Activated naive CD8-positive, alpha-beta T cell (primary cell): ENCODE data around the gene MYLK3.

Source experiments
- H3K27ac Mint-ChIP-seq: one replicate; pipeline ENCODE4 v1.8.0; 2021; ENCODE audit warnings: mixed read lengths
- H3K27me3 Mint-ChIP-seq: one replicate; pipeline ENCODE4 v1.8.0; 2021; ENCODE audit warnings: mixed read lengths
- H3K36me3 Mint-ChIP-seq: one replicate; pipeline ENCODE4 v1.8.0; 2021; ENCODE audit warnings: mixed read lengths
- H3K4me1 Mint-ChIP-seq: one replicate; pipeline ENCODE4 v1.8.0; 2021; ENCODE audit warnings: low read depth, mixed read lengths
- H3K4me3 Mint-ChIP-seq: one replicate; pipeline ENCODE4 v1.8.0; 2021; ENCODE audit warnings: mild to moderate bottlenecking, mixed read lengths
- H3K9me3 Mint-ChIP-seq: one replicate; pipeline ENCODE4 v1.8.0; 2021; ENCODE audit warnings: low read depth, mixed read lengths

MYLK3 gene

DNA sequence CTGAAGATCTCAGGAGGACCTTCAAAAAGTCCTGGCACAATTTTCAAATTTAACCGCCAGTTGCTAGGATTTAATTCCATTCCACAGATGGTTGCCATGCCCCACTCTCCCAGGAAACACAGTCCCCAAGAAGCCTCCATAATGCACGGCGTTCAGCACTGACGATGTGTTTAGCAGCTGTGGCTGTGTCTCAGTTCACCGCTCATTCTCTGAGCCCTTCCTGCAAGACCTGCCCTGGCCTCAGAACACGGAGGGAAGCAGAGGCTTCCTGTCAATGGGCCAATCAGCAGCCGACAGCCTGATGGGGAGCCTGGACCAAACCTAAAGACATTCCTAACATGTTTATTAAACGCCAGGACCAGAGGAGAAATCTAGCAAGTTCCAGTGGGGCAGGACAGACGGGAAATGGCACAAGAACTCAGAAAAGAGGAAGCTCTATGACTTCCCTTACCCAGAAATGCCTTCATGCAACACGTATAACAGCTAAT lies 4.9 kb downstream of the MYLK3 start:
- no peak overlapping the region for H3K4me3 Mint-ChIP-seq
- H3K27me3 Mint-ChIP-seq: no peaks in the 10 kb centered on the region
- no peaks in the 10 kb centered on the region for H3K36me3 Mint-ChIP-seq
- no peaks in the 10 kb centered on the region for H3K9me3 Mint-ChIP-seq
- no peak overlapping the region for H3K27ac Mint-ChIP-seq
- H3K4me1 Mint-ChIP-seq: peaks cover 4% of the 10 kb centered on the region

DNA sequence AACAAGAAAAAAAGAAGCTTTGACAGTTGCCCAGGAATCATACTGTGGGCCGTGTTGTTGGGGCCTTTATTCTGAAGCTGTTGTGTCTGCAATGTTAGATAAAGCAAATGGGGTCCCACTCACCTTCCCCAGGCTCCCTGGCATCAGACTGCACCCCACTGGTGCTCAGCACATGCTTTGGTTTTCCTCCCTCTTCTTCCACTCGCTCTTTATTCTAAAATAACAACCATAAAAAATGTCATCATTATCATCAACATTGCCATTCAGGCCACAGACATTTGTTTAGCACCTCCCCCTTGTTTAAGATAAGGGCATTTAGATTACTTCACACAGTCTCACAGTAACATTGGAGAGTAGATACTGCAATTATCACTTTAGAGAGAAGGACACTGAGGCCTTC lies 8.2 kb downstream of the MYLK3 start:
- Mint-ChIP-seq H3K36me3 (no peaks in the 10 kb centered on the region), H3K9me3 (no peaks in the 10 kb centered on the region), H3K27me3 (no peaks in the 10 kb centered on the region), H3K4me3 (no peak overlapping the region), H3K27ac (no peak overlapping the region), H3K4me1 (peaks cover 4% of the 10 kb centered on the region)

DNA sequence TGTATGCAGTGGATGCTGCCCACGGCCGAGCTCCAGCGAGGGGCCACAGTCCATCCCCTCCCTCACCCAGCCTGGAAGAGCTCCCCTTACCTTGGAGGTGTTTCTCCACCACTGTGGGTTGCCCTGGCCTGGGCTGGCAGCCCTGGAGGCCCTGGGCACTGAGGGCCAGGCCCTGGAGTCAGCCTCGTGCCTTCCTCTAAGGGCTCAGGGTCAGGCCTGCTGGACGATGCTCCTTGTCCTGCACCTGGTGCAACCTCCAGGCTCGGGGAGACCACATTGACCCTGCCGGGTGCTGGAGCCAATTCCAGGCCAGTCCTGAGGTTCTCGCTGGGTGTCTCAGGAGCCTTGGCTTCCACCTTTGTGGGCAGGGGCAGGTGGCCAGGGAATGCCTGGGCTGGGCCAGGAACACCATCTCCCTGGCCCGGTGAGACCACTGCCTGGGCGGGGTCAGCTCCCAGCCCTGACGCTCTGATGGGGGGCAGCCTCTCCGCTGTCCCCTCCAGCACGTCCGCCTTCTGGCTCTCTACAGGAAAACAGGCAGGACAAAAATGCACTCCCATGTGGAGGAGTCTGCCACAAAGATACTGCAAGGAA lies 10.4 kb downstream of the MYLK3 start:
- Mint-ChIP-seq H3K4me3 (no peak overlapping the region), H3K27me3 (no peaks in the 10 kb centered on the region), H3K36me3 (no peaks in the 10 kb centered on the region), H3K4me1 (no peaks in the 10 kb centered on the region), H3K27ac (no peak overlapping the region), H3K9me3 (no peaks in the 10 kb centered on the region)

DNA sequence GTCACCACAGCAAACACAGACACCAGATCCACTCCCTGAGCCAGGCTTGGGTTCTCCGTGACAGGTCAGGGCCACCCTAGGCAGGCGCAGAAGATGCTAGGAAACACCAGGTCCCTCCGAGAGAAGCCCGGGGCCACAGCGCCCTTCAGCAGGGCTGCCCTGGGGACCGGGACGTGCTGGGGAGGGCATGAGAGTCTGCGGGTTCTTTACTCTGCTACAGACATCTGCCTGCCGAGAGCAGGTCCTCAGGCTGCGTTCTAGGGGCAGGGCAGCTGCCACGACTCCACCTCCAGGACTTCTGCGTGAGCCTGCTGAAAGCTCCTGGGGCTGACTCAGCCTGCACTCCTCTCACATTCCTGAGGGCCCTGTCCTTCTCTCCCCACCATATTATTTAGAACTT lies 11.4 kb downstream of the MYLK3 start:
- H3K36me3 Mint-ChIP-seq: no peaks in the 10 kb centered on the region
- H3K9me3 Mint-ChIP-seq: no peaks in the 10 kb centered on the region
- no peak overlapping the region for H3K27ac Mint-ChIP-seq
- no peak overlapping the region for H3K4me3 Mint-ChIP-seq
- H3K27me3 Mint-ChIP-seq: no peaks in the 10 kb centered on the region
- no peaks in the 10 kb centered on the region for H3K4me1 Mint-ChIP-seq

DNA sequence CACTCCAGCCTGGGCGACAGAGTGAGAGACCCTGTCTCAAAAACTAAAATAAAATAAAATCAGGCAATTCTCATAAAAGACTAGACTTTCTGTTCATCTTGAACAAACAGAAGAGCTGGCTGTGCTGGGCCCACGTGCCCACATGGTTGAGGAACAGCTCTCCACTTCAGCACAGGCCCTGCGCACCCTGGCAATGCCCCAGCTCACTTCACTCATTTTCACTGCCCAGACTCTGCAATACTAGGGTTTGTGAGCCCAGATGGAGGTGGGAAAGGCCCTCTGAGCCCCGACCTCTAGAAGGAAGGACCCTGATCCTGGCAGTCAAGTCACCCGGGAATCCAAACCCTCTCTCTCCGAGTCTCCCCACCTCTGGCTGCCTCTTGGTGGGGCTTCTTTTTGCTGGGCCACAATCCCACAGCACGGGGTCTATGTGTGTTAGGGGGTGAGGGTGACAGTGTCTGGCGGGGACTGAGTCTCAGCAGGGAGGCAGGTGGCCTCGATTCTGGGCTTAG lies 14.8 kb downstream of the MYLK3 start:
- Mint-ChIP-seq H3K4me1 (no peaks in the 10 kb centered on the region), H3K27me3 (no peaks in the 10 kb centered on the region), H3K27ac (no peak overlapping the region), H3K36me3 (no peaks in the 10 kb centered on the region), H3K4me3 (no peak overlapping the region), H3K9me3 (no peaks in the 10 kb centered on the region)

DNA sequence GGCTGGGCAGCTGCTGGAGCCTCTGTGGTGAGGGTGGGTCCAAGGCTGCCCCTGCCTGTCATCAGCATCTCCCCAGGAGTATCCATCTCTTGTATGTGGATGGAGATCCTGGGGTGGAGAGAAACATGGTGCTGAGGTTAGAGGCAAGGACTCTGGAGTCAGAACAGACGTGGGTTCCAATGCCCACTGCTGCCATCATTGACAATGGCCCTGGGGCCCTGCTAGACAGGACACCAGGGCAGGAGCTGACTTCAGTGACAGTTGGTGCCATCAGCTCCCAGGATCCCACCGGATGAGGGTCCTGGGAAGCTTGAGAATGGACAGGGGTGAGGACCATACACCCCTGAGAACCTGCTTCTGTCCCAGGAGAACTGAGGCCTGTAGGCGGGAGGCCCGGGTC lies 15.6 kb downstream of the MYLK3 start:
- H3K27me3 Mint-ChIP-seq: no peaks in the 10 kb centered on the region
- H3K9me3 Mint-ChIP-seq: no peaks in the 10 kb centered on the region
- no peaks in the 10 kb centered on the region for H3K36me3 Mint-ChIP-seq
- no peak overlapping the region for H3K27ac Mint-ChIP-seq
- H3K4me3 Mint-ChIP-seq: no peak overlapping the region
- H3K4me1 Mint-ChIP-seq: no peaks in the 10 kb centered on the region

DNA sequence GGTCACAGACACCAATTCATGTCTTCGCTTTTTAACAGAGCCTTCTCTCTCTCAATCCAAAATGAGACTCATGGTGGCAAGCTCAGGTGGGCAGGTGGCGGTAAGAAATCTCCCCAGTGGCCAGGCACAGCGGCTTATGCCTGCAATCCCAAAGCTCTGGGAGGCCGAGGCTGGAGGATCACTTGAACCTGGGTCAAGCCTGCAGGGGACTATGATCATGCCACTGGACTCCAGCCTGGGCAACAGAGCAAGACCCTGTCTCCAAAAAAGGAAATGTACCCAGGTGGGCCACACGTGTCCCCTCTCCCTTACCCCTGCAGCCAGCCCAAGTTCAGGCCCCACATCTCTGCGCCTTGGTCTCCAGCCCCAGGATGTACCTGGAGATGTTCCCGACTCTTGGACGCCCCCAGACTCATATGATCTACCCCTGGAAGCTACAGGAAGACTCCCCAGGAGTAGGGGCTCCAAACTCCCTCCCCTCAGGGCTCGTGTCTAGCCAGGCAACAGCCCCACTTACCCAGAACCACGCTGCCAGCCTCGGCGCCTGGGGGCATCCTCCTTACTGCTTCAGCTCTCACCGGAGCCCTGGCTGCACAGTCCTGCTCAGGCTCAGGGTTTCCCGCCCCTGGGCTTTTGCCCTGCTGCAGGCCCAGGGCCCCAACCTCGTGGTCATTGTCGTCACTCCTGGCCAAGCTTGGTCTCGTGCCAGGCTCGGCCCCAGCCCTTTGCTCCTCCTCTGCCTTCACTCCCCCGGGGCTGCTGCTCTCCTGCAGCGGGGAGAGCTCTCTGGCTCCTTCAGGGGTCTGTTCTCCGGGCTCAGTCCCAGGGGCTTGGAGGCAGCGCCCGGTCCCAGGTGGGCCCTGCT lies 16.2 kb downstream of the MYLK3 start:
- H3K4me1 Mint-ChIP-seq: no peaks in the 10 kb centered on the region
- no peaks in the 10 kb centered on the region for H3K27me3 Mint-ChIP-seq
- no peaks in the 10 kb centered on the region for H3K9me3 Mint-ChIP-seq
- no peak overlapping the region for H3K27ac Mint-ChIP-seq
- H3K4me3 Mint-ChIP-seq: no peak overlapping the region
- no peaks in the 10 kb centered on the region for H3K36me3 Mint-ChIP-seq

DNA sequence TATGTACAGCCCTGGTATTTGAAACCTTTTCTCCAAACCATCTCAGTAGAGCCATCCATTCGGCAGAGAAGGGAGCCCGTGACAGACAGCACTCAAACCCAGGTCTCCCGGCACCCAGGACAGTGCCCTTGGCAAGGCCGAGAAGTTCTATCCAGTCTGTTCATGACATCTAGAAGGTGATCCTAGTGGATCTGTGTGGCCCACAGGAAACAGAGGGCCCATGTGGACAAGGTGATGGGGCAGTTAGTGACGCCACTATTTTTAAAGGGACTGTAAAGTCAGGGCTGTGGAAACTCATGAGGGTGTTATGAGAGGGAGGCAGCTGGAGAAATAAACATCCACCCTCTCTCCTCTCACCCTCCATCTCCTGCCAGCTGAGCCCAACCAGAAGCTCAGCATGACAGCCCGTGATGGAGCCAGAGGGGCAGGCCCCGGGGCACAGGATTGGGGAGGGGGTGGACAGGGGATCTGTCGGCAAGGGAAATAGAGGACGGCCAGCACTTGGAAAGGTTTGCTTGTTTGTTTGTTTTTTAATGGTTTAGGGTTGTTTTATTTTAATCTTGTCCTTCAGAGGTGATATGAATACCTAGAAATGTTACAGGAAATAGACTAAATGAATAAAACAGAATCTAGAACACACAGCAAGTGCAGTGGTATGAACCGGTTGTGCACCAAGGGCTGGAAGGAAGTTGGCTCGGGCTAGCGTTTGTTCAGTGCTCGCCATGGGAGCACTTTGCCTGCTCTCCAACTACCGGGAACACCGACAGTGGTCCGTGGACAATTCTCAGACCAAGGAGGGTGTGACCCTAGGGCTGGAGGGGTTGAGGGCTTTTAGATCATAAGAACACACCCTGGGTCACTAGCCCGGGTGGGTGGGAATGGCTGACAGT lies 17.1 kb downstream of the MYLK3 start:
- Mint-ChIP-seq H3K36me3 (no peaks in the 10 kb centered on the region), H3K27me3 (no peaks in the 10 kb centered on the region), H3K4me1 (no peaks in the 10 kb centered on the region), H3K9me3 (no peaks in the 10 kb centered on the region), H3K27ac (no peak overlapping the region), H3K4me3 (no peak overlapping the region)

DNA sequence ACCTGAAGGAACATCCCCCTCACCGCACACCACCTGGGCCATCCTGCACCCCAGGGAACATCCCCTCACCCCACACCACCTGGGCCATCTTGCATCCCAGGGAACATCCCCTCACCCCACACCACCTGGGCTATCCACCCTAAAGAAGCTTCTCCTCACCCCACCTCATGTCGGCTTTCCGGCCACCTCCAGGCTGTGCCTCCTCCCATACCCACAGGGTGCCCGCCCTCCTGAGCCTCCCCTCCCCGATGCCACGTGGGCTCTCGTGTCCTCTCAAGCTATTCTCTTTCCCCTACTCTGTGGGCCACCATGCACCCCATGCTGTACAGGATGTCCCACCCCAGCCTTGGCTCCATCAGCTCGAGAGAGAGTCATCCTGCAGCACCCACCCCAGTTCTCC lies 18.0 kb downstream of the MYLK3 start:
- Mint-ChIP-seq H3K27me3 (no peaks in the 10 kb centered on the region), H3K4me1 (no peaks in the 10 kb centered on the region), H3K4me3 (no peak overlapping the region), H3K27ac (no peak overlapping the region), H3K9me3 (no peaks in the 10 kb centered on the region), H3K36me3 (peaks cover 1% of the 10 kb centered on the region)

DNA sequence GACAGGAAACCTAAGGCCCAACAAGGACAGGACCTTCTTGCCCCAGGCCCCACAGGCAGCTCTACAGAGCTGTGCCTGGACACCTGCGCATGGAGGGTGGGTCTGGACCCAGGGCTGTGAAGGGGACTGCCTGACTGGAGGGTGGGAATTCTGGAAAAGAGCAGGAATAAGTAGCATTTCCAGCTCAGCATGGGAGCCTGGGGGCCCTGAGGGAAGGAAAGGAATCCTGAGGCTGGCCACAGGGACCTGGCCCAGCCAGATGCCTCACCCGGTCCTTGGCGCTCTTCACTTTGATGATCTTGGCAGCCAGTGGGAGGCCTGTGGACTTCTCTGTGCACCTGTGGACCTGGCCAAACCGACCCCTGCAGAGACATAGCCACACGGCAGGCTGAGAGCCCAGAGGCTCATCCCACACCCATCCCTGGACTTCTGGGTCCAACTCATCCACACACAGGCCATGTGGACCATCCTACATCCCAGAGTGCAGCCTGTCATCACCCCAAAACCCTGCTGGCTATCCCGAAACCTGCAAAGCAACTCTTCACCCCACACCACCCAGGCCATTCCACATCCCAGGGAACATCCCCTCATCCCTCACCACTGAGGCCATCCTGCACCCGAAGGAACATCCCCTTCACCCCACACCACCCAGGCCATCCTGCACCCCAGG lies 18.7 kb downstream of the MYLK3 start:
- H3K9me3 Mint-ChIP-seq: no peaks in the 10 kb centered on the region
- H3K36me3 Mint-ChIP-seq: peaks cover 3% of the 10 kb centered on the region
- H3K27ac Mint-ChIP-seq: no peak overlapping the region
- H3K4me1 Mint-ChIP-seq: no peaks in the 10 kb centered on the region
- no peaks in the 10 kb centered on the region for H3K27me3 Mint-ChIP-seq
- no peak overlapping the region for H3K4me3 Mint-ChIP-seq

DNA sequence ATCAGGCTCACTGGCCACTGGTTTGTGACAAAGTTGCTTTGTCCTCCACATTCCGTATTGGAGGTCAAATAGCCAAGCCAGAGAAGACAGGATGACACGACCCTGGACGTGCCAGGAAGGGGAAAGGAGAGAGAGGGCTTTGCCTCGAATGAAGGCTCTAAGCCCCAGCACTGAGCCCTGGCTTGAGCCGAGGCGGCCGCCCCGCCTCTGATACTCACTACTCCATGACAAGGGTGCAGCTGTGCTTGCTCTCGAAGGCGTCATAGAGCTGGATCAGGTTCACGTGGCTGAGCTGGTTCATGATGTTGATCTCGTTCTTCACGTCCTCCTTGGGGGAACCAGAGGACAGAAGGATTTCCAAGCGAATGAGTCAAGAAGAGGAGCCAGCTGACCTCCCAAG lies 19.3 kb downstream of the MYLK3 start:
- Mint-ChIP-seq H3K27ac (no peak overlapping the region), H3K27me3 (no peaks in the 10 kb centered on the region), H3K9me3 (no peaks in the 10 kb centered on the region), H3K36me3 (peaks cover 3% of the 10 kb centered on the region), H3K4me1 (no peaks in the 10 kb centered on the region), H3K4me3 (no peak overlapping the region)

DNA sequence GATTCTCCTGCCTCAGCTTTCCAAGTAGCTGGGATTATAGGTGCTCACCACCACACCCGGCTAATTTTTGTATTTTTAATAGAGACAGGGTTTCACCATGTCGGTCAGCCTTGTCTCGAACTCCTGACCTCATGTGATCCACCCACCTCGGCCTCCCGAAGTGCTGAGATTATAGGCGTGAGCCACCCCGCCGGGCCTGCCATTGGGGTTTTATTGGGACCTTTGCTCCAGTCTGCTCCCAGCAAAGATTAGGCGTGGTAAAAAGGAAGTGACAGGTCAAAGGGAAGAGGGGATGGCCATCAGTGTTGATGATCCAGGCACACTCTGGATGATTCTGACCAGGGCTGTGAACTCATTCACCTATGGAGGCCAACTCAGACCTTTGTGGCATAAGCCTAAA lies 20.5 kb downstream of the MYLK3 start:
- H3K4me1 Mint-ChIP-seq: no peaks in the 10 kb centered on the region
- H3K27ac Mint-ChIP-seq: no peak overlapping the region
- no peaks in the 10 kb centered on the region for H3K27me3 Mint-ChIP-seq
- no peak overlapping the region for H3K4me3 Mint-ChIP-seq
- no peaks in the 10 kb centered on the region for H3K9me3 Mint-ChIP-seq
- peaks cover 3% of the 10 kb centered on the region for H3K36me3 Mint-ChIP-seq

DNA sequence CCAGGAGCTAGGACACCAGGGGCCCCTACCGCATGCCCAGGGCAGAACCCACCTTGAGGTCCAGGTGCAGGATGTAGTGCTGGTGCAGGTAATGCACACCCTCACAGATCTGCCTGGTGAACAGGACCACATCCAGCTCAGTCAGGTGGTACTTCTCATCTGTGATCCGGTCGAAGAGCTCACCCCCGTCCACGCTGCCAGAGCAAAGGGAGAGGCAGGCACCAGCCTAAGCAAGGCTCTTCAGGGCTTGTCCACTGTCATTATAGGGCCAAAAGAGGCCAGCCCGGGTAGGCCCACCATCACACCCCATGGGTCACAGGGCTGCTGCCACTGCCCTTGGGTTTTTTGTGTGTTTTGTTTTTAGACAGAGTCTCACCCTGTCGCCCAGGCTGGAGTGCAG lies 21.0 kb downstream of the MYLK3 start:
- Mint-ChIP-seq H3K4me1 (no peaks in the 10 kb centered on the region), H3K27me3 (no peaks in the 10 kb centered on the region), H3K36me3 (peaks cover 3% of the 10 kb centered on the region), H3K4me3 (no peak overlapping the region), H3K27ac (no peak overlapping the region), H3K9me3 (no peaks in the 10 kb centered on the region)

DNA sequence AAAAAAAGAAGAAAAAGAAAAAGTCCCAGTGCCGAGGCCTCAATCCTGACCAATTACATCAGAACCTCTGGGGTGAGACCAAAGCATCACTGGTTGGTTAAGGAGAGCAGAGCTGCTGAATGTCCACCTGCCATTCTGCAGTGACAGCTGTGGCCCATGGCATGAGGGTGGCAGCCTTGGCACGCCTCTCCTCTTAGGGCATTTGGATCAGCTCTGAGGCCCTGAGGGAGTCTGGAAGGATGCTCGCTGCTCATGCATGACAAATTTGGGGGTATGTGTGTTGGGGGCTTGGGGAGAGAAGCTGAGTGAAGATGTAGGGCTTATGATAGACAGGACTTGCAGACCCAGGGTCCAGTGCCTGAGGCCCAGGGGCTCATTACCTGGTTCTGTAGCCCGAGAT lies 26.3 kb downstream of the MYLK3 start:
- H3K4me1 Mint-ChIP-seq: no peaks in the 10 kb centered on the region
- no peak overlapping the region for H3K27ac Mint-ChIP-seq
- H3K36me3 Mint-ChIP-seq: peaks cover 3% of the 10 kb centered on the region
- no peaks in the 10 kb centered on the region for H3K9me3 Mint-ChIP-seq
- H3K27me3 Mint-ChIP-seq: no peaks in the 10 kb centered on the region
- no peak overlapping the region for H3K4me3 Mint-ChIP-seq
